ENCODE data around the gene TOX2.
A peak's percentile ranks its signal among the peaks of the same experiment; 100 is the strongest.

The TOX2 gene

GRCh38 chr20:43959079-43959919 is 44.6 kb downstream of the TOX2 start:
- DNase-seq: peak; percentile 66

GRCh38 chr20:43959920-43960227 is 45.2 kb downstream of the TOX2 start:
- DNase-seq: no peak

- DNase-seq: peak; percentile 52
Observed at GRCh38 chr20:43960231-43960630, 45.6 kb downstream of the TOX2 start.

DNA sequence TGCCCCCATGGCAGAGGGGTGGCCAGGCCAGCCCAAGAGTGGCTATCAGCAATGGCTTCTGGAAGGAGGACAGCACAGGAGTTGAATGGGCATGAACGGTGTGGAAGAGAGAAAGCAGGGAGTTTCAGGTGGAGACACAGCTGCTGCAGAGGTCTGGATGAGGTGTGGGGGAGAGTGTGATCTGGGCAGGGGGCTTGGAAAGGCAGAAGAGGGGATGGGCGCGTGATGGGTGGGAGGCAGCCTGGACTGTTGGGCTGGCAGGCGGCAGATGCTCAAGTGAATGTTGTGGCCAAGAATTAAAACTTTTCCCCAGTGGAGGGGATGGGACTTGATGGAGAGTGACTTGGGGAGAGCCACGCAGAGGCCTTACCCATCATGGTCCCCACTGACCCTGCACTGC is 46.5 kb downstream of the TOX2 start:
- DNase-seq: no peak

DNA sequence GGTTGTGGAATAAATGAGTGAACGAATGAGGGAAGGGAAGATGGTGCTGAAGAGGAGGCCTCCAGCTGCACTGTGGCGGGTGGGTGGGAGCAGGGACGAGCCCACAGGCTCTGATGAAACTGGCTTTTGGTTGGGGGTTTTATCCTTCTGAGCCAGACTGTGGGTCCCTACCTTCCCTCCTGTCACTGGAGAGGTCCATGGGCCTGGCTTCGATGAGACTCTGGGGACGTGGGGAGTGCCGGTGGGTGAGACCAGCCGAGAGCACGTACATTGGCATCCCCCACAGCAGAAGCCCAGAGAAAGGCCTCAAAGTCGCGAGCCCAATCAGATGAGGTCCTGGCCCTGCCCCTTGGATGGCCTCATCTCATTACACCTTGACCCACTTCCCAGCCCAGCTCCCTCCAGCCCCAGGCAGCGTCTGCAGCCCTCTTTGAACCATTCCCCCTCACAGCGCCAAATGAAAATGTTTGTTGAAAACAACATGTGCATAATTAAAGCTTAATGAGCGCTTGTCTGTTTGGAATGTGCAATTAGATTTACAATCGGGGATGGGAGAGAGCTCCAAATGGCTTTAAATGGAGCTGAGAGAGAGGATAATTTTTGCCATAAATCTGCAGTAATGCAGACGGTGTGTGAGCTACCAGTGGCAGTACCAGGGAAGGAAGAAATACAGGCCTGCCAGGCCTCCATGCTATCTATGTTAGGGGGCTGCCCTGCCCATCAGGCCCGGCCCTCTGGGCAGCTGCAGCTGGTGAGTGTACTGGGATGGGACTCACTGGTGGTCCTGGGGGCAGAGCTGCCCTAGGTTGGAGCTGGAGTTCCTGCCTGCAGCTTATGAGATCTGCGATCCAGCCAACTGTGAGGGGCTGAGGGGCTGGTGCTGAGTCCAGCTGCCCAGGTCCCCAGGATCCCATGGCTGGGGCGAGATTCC is 47.2 kb downstream of the TOX2 start:
- peak; percentile 36 for DNase-seq

GRCh38 chr20:43962530-43962929 is 47.9 kb downstream of the TOX2 start:
- DNase-seq: no peak

DNA sequence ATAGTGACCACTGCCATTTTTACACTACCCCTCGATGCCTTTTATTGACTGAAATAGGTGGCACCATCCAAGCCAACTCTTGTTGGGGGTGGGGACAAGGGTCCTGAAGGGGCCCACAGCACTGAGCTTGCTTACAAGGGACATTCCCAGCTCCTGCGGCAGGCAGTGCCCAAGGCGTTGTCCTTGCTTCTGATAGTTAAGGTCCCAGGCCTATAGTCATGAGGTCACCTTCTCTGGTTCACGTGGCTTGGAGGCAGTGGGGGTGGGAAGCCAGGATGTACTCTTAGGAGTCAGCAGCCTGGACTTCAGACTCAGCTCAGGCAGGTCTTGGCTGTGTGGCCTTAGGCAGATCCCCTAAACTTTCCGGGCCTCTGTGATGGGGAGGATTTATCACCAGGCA is 48.6 kb downstream of the TOX2 start:
- peak; percentile 49 for DNase-seq

GRCh38 chr20:43963872-43964791 is 49.5 kb downstream of the TOX2 start:
- DNase-seq: peak; percentile 77

GRCh38 chr20:43968341-43969000 is 53.8 kb downstream of the TOX2 start:
- no peak for DNase-seq

DNA sequence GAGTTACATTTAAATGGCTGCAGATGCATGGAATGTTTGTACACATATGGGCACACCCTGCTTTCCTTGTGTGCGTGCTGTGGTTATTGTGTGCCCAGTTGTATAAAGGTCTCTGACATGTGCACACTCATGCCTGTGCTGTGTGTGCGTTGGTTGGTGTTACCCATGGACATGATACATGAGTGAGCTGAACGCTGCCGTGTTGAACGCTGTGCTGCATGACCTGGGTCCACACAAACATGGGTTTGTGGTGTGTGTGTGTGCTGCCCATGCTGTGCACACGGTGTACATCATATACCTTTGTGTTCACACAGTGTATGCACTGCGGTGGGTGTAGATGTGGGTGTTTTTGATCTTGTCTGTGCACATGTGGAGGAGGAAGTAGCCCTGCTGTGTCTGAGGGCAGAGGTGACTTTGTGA is 54.4 kb downstream of the TOX2 start:
- DNase-seq: peak; percentile 55

DNA sequence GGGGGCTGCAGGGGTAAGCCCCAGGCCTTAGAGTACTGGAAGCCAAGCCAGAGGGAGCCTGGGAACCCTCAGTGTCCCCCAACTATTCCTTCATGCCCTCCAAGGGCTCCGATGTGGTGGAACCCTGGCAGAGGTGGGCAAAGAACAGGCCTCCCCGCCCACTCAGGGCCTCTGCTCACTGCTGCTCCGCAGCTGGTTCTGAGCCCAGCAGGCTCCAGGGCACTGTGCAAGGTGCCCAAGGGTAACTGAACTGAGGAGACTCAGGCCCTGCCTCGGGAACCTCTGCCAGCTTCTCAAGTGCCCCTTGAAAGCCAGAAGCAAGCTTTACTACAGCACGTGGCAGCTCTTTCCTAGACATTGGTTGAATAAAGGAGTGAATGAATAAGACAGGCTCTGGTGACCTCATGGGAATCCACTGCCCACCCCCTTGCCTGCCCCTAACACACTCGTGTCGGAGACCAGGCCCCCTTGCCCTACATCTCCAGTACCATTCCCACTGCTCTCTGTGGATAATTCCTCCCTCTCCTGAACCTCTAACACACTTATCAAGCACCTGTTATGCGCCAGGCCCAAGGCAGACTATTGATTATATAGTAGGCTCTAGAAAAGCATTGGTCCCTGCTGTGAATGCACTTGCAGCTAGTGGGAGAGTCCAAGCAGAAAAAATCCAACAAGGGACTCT is 55.0 kb downstream of the TOX2 start:
- DNase-seq: peak; percentile 27

DNA sequence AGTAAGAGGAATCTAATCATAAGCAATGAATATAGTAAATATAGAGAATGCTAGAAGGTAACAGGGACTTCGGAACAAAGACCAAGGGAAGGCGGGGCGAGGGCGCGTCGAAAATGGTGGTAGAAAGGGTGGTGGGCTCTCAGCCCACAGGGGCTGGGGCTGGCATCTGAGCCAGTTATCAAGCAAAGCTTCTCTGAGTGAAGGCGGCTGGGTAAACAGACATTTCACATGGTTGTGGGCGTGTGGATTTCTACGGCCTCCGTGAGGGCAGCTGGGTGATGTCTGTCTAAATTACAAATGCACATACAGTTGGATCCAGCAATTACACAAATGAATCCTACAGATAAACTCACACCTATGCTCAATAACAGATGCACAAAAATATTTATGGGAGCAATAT is 56.6 kb downstream of the TOX2 start:
- DNase-seq: peak; percentile 24

- peak; percentile 30 for DNase-seq
Observed at GRCh38 chr20:43972051-43972450, 57.4 kb downstream of the TOX2 start.

GRCh38 chr20:43972692-43973091 is 58.0 kb downstream of the TOX2 start:
- peak; percentile 24 for DNase-seq

DNA sequence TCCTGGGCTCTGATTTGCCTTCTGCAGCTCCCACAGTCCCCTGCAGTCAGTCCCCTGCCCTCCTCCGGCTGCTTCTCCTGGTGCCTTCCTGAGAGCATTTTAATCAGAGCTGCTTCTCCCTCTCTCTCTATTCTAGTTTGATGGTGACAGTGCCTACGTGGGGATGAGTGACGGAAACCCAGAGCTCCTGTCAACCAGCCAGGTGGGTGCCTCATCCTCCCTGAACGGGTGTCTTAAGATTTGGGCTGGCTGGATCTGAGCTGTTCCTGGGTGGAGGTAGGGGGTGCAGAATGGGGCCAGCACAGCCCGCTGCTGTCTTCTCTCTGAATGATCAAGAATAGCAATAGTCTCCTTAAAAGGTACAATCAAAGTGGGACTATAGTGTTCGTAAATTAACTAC is 58.6 kb downstream of the TOX2 start:
- peak; percentile 47 for DNase-seq

DNA sequence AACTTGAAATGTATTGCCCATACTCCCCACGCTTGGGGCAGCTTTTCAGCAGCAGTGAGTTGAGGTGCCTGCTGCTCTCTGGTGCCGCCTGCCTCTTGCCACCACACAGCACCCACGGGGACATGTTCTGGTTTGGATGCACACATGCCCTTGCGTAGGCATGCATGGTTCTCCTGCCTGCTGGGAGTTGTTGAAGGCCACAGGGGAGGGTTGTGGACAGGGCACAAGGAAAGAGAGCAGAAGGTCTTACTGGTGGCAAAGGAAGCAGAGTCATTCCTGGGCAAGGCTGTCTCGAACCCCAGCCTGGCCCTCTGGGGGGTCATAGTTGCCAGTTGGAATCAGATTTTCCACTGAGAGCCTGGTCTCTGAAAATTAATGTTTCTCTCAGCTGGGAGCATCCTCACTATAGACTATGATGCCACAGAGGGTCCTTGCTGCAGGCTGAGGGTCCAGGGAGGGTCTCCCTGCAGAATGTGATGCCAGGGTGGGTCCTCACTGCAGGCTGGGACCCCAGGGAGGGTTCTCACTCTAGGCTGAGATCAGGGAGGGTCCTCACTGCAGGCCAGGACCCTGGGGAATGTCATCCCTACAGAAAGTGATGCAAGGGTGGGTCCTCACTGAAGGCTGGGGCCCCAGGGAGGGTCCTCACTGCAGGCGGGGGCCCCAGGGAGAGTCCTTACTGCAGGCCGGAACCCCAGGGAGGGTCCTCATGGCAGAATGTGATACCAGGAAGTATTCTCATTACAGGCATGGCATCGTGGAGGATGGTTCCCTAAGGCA is 59.2 kb downstream of the TOX2 start:
- peak; percentile 39 for DNase-seq

DNA sequence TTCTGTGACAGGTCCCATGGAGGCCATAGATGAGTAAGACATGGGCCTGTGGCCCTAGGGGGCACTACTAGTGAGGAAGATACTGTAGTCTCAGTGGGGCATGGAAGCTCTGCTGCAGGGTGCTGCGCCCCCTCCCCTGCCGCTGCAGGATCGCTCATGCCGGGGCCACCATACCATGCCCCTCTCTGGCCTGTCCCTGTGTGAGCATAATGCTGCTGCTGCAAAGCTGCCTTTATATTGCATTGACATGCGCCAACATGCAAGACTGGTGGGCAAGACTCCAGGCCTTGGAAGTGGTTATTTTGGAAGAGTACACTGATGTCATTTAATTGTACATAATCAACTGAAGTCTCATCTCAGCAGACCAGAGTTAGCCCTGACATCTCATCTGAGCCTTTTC is 60.0 kb downstream of the TOX2 start:
- DNase-seq: peak; percentile 28

- DNase-seq: no peak
Observed at GRCh38 chr20:43975096-43975768, 60.6 kb downstream of the TOX2 start.

- DNase-seq: no peak
Observed at GRCh38 chr20:43976547-43976946, 61.9 kb downstream of the TOX2 start.

DNA sequence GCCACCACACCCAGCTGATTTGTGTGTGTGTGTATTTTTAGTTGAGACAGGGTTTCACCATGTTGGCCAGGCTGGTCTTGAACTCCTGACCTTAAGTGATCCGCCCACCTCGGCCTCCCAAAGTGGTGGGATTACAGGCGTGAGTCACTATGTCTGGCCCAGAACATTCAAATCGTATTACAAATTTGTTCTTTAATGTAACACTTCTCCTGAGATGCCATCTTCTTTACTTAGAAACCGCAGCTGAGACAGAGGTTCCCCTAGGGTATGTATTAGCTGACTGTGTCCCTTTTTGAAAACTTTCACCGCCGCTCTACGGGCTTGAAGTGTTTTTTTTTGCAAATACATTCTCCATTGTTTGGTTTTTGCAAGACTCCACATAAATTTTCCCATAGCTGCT is 62.6 kb downstream of the TOX2 start:
- no peak for DNase-seq
